Measurements from ENCODE around the gene FRMD4A. TPM values are rescaled to one million over a fixed set of nuclear protein-coding genes. Genes with fewer than 3 reads are reported as not detected.
"Not testable (repeated sequence)": the region's sequence is repeated elsewhere in the genome, so short reads cannot be mapped to it uniquely, and the experiment has no call there.

FRMD4A gene
- total RNA-seq, 1 experiment from 2014 or later = 7.1 TPM

DNA sequence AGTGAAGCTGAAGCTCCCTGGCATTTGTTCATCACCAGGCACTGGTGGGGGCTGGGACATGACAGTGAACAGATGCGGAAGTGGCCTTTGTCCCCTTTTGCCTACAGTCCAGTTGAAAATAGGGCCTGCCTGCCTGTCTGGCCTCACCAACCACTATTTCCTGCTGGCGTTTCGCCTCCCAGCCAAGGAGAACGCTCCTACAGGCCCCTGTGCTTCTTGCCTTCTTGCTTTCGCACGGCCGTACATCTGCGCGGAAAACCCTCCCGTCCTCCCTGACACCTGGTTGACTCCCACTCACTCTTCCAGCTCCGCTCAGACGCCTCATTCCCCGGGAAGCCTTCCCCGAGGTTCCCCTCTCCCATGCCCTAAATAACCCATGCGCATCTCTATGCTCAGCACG lies 426.7 kb downstream of the FRMD4A start:
- CTCF ChIA-PET = no interaction called here
- BruUV-seq (replicated peaks) = no TSS peak
- POLR2A ChIA-PET (ENCODE audit: unreplicated experiment) = no interaction called here

GRCh38 chr10:13902868-13903587 lies 427.7 kb downstream of the FRMD4A start:
- DNase-seq (no peak), ATAC-seq (no peak)
- Histone ChIP-seq H3K9me3 (ENCODE audit: low read length) (no peaks in the 10 kb centered on the region), H4K20me1 (ENCODE audit: low read length) (no peaks in the 10 kb centered on the region), H3K4me2 (ENCODE audit: low read length) (no peak overlapping the region), H3F3A (ENCODE audit: low read length, unreplicated experiment) (no peaks in the 10 kb centered on the region), H3K36me3 (ENCODE audit: low read depth, low read length) (no peaks in the 10 kb centered on the region), H2AFZ (ENCODE audit: low read length) (no peak overlapping the region), H3K4me1 (ENCODE audit: insufficient read depth, low read length) (no peaks in the 10 kb centered on the region), H3K79me2 (ENCODE audit: low read length) (no peaks in the 10 kb centered on the region), H3K27me3 (ENCODE audit: low read length) (no peaks in the 10 kb centered on the region), H3K27ac (ENCODE audit: low read length) (no peak overlapping the region), H3K4me3 (ENCODE audit: low read length) (no peak overlapping the region), H3K9ac (ENCODE audit: low read length) (no peak overlapping the region), H3K9me2 (replicated peaks; ENCODE audit: low read length) (no peaks in the 10 kb centered on the region)
- CTCF ChIA-PET = interaction anchor here (0.6 kb wide), 1 partner anchor 40 kb away, joined by 4 read pairs; no protein-coding TSS in a partner anchor
- POLR2A ChIA-PET (ENCODE audit: unreplicated experiment) = no interaction called here
- no TSS peak for BruUV-seq (replicated peaks)
- TF ChIP-seq EZH2phosphoT487 (IDR thresholded peaks at IDR 0.05; ENCODE audit: borderline replicate concordance, low read length) = no peak
- no peak for TF ChIP-seq EZH2 (IDR thresholded peaks at IDR 0.05; ENCODE audit: low read length, unreplicated experiment)
- TF ChIP-seq CTCF (conservative IDR thresholded peaks at IDR 0.05; ENCODE audit: low read depth, low read length) = no peak
- intact Hi-C loops (cut with micrococcal nuclease) = no loop called here

More for the DNA sequence above, 426.7 kb downstream of the FRMD4A start:
- H3K9me2 ChIP-seq (replicated peaks; ENCODE audit: low read length) = no peaks in the 10 kb centered on the region
- H2AFZ ChIP-seq (ENCODE audit: low read length) = no peak overlapping the region
- no peaks in the 10 kb centered on the region for H3K9me3 ChIP-seq (ENCODE audit: low read length)
- H3F3A ChIP-seq (ENCODE audit: low read length, unreplicated experiment) = no peaks in the 10 kb centered on the region
- H3K4me2 ChIP-seq (ENCODE audit: low read length) = no peak overlapping the region
- H3K27ac ChIP-seq (ENCODE audit: low read length) = no peak overlapping the region
- intact Hi-C loops (cut with micrococcal nuclease) = no loop called here
- DNase-seq (no peak), ATAC-seq (no peak)
- no peaks in the 10 kb centered on the region for H3K36me3 ChIP-seq (ENCODE audit: low read depth, low read length)
- H3K9ac ChIP-seq (ENCODE audit: low read length) = no peak overlapping the region
- H3K4me1 ChIP-seq (ENCODE audit: insufficient read depth, low read length) = no peaks in the 10 kb centered on the region
- no peaks in the 10 kb centered on the region for H4K20me1 ChIP-seq (ENCODE audit: low read length)
- TF ChIP-seq EZH2phosphoT487 (IDR thresholded peaks at IDR 0.05; ENCODE audit: borderline replicate concordance, low read length) (no peak), CTCF (conservative IDR thresholded peaks at IDR 0.05; ENCODE audit: low read depth, low read length) (no peak), EZH2 (IDR thresholded peaks at IDR 0.05; ENCODE audit: low read length, unreplicated experiment) (no peak)
- no peaks in the 10 kb centered on the region for H3K79me2 ChIP-seq (ENCODE audit: low read length)
- H3K4me3 ChIP-seq (ENCODE audit: low read length) = no peak overlapping the region
- H3K27me3 ChIP-seq (ENCODE audit: low read length) = no peaks in the 10 kb centered on the region

DNA sequence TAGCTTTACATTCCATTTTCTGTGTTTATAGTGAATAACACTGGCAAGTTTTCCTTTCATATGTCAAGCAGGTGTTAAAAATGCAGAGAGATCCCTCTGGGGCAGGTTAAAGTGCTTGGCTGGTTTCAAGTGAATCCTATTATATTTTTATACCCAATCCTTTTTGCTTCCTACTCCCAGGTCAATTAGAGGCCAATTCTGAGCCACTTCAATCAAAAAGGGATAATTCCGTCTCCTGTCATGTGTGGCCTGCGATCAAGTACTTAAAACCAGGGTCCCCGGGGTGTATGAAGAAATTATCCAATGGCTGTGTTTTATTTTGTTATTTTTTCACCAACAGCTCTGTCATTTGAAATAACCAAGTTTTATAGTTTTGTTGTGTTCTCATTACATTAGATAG lies 430.8 kb downstream of the FRMD4A start:
- no peak for DNase-seq
- no peak for ATAC-seq
- no peak overlapping the region for H3K27ac ChIP-seq (ENCODE audit: low read length)
- H3K4me2 ChIP-seq (ENCODE audit: low read length) = no peak overlapping the region
- H3K9ac ChIP-seq (ENCODE audit: low read length) = no peak overlapping the region
- no peaks in the 10 kb centered on the region for H3F3A ChIP-seq (ENCODE audit: low read length, unreplicated experiment)
- H3K36me3 ChIP-seq (ENCODE audit: low read depth, low read length) = no peaks in the 10 kb centered on the region
- H3K4me3 ChIP-seq (ENCODE audit: low read length) = no peak overlapping the region
- POLR2A ChIA-PET (ENCODE audit: unreplicated experiment) = no interaction called here
- no TSS peak for BruUV-seq (replicated peaks)
- intact Hi-C loops (cut with micrococcal nuclease) = loop anchor here (10.0 kb wide), 1 partner anchor 175 kb away; no protein-coding TSS in a partner anchor
- no peak overlapping the region for H2AFZ ChIP-seq (ENCODE audit: low read length)
- TF ChIP-seq EZH2 (IDR thresholded peaks at IDR 0.05; ENCODE audit: low read length, unreplicated experiment) = no peak
- no peak for TF ChIP-seq CTCF (conservative IDR thresholded peaks at IDR 0.05; ENCODE audit: low read depth, low read length)
- TF ChIP-seq EZH2phosphoT487 (IDR thresholded peaks at IDR 0.05; ENCODE audit: borderline replicate concordance, low read length) = no peak
- no peaks in the 10 kb centered on the region for H4K20me1 ChIP-seq (ENCODE audit: low read length)
- no peaks in the 10 kb centered on the region for H3K27me3 ChIP-seq (ENCODE audit: low read length)
- no peaks in the 10 kb centered on the region for H3K4me1 ChIP-seq (ENCODE audit: insufficient read depth, low read length)
- no peaks in the 10 kb centered on the region for H3K9me2 ChIP-seq (replicated peaks; ENCODE audit: low read length)
- H3K79me2 ChIP-seq (ENCODE audit: low read length) = no peaks in the 10 kb centered on the region
- CTCF ChIA-PET = no interaction called here
- H3K9me3 ChIP-seq (ENCODE audit: low read length) = no peaks in the 10 kb centered on the region

- BruUV-seq (replicated peaks); H3K9me2 ChIP-seq (replicated peaks; ENCODE audit: low read length); ATAC-seq; H2AFZ ChIP-seq (ENCODE audit: low read length); H3K79me2 ChIP-seq (ENCODE audit: low read length); H3K9me3 ChIP-seq (ENCODE audit: low read length); DNase-seq; H4K20me1 ChIP-seq (ENCODE audit: low read length); H3K27ac ChIP-seq (ENCODE audit: low read length); H3K4me3 ChIP-seq (ENCODE audit: low read length); H3K27me3 ChIP-seq (ENCODE audit: low read length); CTCF ChIA-PET; H3F3A ChIP-seq (ENCODE audit: low read length, unreplicated experiment); POLR2A ChIA-PET (ENCODE audit: unreplicated experiment); H3K9ac ChIP-seq (ENCODE audit: low read length); H3K4me2 ChIP-seq (ENCODE audit: low read length); H3K36me3 ChIP-seq (ENCODE audit: low read depth, low read length): not testable (repeated sequence)
- intact Hi-C loops (cut with micrococcal nuclease) = loop anchor here (10.0 kb wide), 1 partner anchor 179 kb away; no protein-coding TSS in a partner anchor
- peaks cover 25% of the 10 kb centered on the region for H3K4me1 ChIP-seq (ENCODE audit: insufficient read depth, low read length)
These were observed 434.6 kb downstream of the FRMD4A start for GRCh38 chr10:13896146-13896545.
